ENCODE measurements around the gene CARS2.
"Not testable (repeated sequence)": the region's sequence is repeated elsewhere in the genome, so short reads cannot be mapped to it uniquely, and the experiment has no call there.

Gene CARS2

GRCh38 chr13:110698689-110699088, 7.2 kb downstream of the CARS2 start:
- no peak for TF ChIP-seq ZFX (IDR thresholded peaks at IDR 0.05)
- TF ChIP-seq CTCF (conservative IDR thresholded peaks at IDR 0.05), result no peak
- H3K27ac ChIP-seq, result no peak overlapping the region

GRCh38 chr13:110697842-110698241, 8.1 kb downstream of the CARS2 start:
- H3K27ac ChIP-seq, result no peak overlapping the region
- no peak for TF ChIP-seq ZFX (IDR thresholded peaks at IDR 0.05)
- no peak for TF ChIP-seq CTCF (conservative IDR thresholded peaks at IDR 0.05)

- no peak overlapping the region for H3K27ac ChIP-seq
- TF ChIP-seq ZFX (IDR thresholded peaks at IDR 0.05), result no peak
- no peak for TF ChIP-seq CTCF (conservative IDR thresholded peaks at IDR 0.05)
These were observed 9.1 kb downstream of the CARS2 start for GRCh38 chr13:110696776-110697175.

- H3K27ac ChIP-seq, result not testable (repeated sequence)
These were observed 10.1 kb downstream of the CARS2 start for GRCh38 chr13:110695774-110696173.

GRCh38 chr13:110690516-110690915, 15.4 kb downstream of the CARS2 start:
- TF ChIP-seq ZFX (IDR thresholded peaks at IDR 0.05) (no peak), CTCF (conservative IDR thresholded peaks at IDR 0.05) (no peak)
- H3K27ac ChIP-seq, result no peak overlapping the region

GRCh38 chr13:110689711-110690110, 16.2 kb downstream of the CARS2 start:
- H3K27ac ChIP-seq, result no peak overlapping the region
- TF ChIP-seq ZFX (IDR thresholded peaks at IDR 0.05) (no peak), CTCF (conservative IDR thresholded peaks at IDR 0.05) (no peak)

- H3K27ac ChIP-seq, result no peak overlapping the region
- TF ChIP-seq CTCF (conservative IDR thresholded peaks at IDR 0.05) (no peak), ZFX (IDR thresholded peaks at IDR 0.05) (no peak)
These were observed 16.9 kb downstream of the CARS2 start for GRCh38 chr13:110689041-110689440.

GRCh38 chr13:110687736-110688135, 18.2 kb downstream of the CARS2 start:
- TF ChIP-seq ZFX (IDR thresholded peaks at IDR 0.05) (no peak), CTCF (conservative IDR thresholded peaks at IDR 0.05) (no peak)
- no peak overlapping the region for H3K27ac ChIP-seq

Data from C4-2B (cell line).